HFF-Myc (cell line): Measurements from ENCODE around the gene DLGAP4.

Experiments
- DNase-seq: peaks from one replicate; pipeline ENCODE4 v3.0.0-alpha.2; 2011; ENCODE audit warnings: low read depth; ENCODE audit errors: extremely low read depth
- H3K4me3 ChIP-seq: replicated peaks from 2 replicates; pipeline ENCODE4 v1.5.1; 2011; ENCODE audit warnings: low read depth, mild to moderate bottlenecking, control low read depth, low read length
- TF ChIP-seq, protein P1 (sequence below): IDR thresholded peaks from 2 replicates; pipeline ENCODE4 v1.5.1; 2012; ENCODE audit warnings: mild to moderate bottlenecking, low read depth, low read length, control low read depth; ENCODE audit errors: missing control alignments

Gene DLGAP4

GRCh38 chr20:36319356-36320260 lies 13.5 kb downstream of the DLGAP4 start:
- DNase-seq: no peak
- TF ChIP-seq, protein P1, sequence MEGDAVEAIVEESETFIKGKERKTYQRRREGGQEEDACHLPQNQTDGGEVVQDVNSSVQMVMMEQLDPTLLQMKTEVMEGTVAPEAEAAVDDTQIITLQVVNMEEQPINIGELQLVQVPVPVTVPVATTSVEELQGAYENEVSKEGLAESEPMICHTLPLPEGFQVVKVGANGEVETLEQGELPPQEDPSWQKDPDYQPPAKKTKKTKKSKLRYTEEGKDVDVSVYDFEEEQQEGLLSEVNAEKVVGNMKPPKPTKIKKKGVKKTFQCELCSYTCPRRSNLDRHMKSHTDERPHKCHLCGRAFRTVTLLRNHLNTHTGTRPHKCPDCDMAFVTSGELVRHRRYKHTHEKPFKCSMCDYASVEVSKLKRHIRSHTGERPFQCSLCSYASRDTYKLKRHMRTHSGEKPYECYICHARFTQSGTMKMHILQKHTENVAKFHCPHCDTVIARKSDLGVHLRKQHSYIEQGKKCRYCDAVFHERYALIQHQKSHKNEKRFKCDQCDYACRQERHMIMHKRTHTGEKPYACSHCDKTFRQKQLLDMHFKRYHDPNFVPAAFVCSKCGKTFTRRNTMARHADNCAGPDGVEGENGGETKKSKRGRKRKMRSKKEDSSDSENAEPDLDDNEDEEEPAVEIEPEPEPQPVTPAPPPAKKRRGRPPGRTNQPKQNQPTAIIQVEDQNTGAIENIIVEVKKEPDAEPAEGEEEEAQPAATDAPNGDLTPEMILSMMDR: no peak
- no peak overlapping the region for H3K4me3 ChIP-seq

DNA sequence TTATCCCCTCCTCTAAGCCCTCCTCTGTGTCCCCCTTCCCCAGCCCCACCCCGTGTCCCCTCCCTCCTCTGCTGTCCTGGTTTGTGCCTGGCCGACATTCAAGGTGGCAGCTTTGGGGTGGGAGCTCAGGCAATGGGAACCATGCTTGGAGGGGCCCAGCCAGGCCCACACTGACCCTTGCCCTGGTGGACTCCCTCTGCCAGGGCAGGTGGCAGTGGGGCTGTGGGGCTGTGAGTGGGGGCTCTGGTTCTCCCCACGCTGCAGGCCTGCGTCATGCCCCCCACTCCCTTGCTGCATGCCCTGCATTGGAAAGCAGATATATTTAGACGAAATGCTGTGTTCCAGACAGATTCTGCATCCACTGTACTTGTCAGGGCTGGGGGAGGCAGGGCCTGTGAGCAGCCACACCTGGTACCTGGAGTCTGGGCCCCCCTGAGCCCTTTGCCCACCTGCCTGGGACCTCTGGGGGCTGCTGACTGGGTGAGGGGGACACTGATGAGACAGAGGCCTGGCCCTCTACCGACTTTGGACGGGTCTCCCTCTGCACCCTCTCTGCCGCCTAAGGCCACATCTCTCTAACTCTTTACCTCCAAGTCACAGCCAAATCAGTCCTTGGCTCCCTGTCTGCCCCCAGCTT lies 14.2 kb downstream of the DLGAP4 start:
- no peak overlapping the region for H3K4me3 ChIP-seq
- no peak for DNase-seq
- TF ChIP-seq, protein P1: no peak

DNA sequence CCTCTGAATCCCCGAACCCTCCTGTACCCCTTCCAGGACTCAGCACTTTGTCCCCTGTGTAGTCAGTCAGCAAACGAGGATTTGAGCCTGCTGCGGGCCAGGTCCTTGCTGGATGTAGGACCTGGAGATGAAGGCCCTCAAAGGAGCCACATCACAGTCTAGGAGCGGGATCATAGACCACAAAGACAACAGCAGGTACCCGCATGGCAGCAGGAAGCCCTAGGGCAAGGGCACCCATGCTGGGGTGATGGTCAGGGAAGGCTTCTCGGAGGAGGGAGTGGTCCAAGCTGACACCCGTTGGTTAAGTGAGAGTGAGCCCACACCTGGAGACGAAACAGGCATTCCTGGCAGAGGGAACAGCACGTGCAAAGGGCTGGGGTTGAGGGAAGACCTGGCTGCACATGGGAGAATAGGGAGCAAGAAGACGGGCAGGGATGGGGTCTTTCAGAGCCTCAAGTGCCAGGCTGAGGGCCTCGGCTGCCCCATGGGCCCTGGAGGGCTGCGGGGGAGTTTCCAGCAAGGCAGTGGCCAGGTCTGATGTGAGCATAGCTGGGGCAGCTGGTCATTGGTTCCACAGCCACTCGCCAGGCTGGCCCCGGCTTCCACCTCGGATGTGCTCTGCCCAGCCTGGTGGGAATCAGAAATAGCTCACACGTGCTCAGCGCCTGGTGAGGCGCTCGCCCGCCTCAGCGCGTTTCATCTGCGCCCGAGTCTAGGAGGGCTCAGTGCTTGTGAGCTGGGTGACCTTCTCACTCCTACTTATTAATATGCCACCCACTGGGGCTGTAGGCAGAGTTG lies 15.0 kb downstream of the DLGAP4 start:
- DNase-seq: no peak
- TF ChIP-seq, protein P1: no peak
- H3K4me3 ChIP-seq: no peak overlapping the region

GRCh38 chr20:36322131-36322530 lies 16.0 kb downstream of the DLGAP4 start:
- DNase-seq: no peak
- no peak overlapping the region for H3K4me3 ChIP-seq
- TF ChIP-seq, protein P1: no peak

DNA sequence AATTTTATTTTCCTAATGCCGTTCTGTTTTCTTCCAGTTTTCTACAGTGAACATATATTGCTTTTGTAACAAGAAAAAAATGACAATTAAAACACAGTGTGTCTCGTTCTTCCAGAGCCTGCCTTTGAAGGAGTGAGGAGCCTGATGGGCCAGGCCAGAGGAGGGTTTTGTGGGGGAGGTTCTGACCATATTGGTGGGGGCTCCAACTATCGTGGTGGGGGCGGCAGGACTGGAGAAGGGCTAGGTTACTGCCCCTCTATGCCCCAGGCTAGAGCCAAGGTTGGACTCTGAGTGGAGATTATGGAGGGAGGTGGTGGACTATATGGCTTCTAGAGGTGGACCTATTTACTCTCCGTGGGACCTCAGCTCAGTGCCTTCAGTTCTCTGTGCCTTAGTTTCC lies 24.0 kb downstream of the DLGAP4 start:
- H3K4me3 ChIP-seq: no peak overlapping the region
- TF ChIP-seq, protein P1: no peak
- no peak for DNase-seq

DNA sequence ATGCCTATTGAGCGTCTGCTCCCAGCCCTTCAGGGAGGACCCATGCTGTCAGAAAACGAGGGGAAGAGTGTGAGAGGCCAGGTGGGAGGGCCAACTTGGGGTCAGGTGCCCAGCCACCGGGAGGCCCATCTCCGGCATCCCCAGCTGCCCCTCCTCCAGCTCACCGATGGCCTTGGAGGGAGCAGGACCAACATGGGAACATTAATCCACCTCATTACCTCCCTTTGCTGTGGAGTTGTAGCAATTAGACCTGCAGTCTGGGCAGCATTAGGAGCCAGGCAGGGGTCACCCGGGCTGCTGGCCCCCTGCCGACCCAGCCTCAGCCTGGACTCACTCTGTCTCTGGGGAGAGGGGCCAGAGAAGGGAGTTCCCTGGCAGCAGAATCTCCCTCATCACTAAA lies 25.1 kb downstream of the DLGAP4 start:
- no peak overlapping the region for H3K4me3 ChIP-seq
- TF ChIP-seq, protein P1: no peak
- no peak for DNase-seq
